Stimulated activated CD4-positive, alpha-beta T cell treated with anti-CD3 and anti-CD28 coated beads, TNF-alpha, amount 100 ng/mL, for 4 hours (primary cell): ENCODE data around the gene PTPRN2.

Experiments used
- DNase-seq, 3 experiments: peaks; one replicate each; pipeline ENCODE4 v3.0.0-alpha.2; 2020; ENCODE audit warnings: low read depth in 3 of 3

Gene PTPRN2

GRCh38 chr7:157837047-157837446, 750.6 kb downstream of the PTPRN2 start:
- DNase-seq = no peak

- DNase-seq = no peak
Observed at GRCh38 chr7:157834501-157835163, 753.0 kb downstream of the PTPRN2 start.

GRCh38 chr7:157832866-157833607, 754.6 kb downstream of the PTPRN2 start:
- no peak for DNase-seq

- no peak for DNase-seq
Observed at GRCh38 chr7:157832421-157832820, 755.2 kb downstream of the PTPRN2 start.

- DNase-seq = no peak
Observed at GRCh38 chr7:157832006-157832405, 755.6 kb downstream of the PTPRN2 start.

GRCh38 chr7:157831143-157831905, 756.3 kb downstream of the PTPRN2 start:
- no peak for DNase-seq

GRCh38 chr7:157830331-157830730, 757.3 kb downstream of the PTPRN2 start:
- DNase-seq = no peak

- no peak for DNase-seq
Observed at GRCh38 chr7:157829491-157829890, 758.1 kb downstream of the PTPRN2 start.

GRCh38 chr7:157828881-157829280, 758.7 kb downstream of the PTPRN2 start:
- no peak for DNase-seq

- no peak for DNase-seq
Observed at GRCh38 chr7:157828190-157828589, 759.4 kb downstream of the PTPRN2 start.

- no peak for DNase-seq
Observed at GRCh38 chr7:157827863-157828160, 759.8 kb downstream of the PTPRN2 start.

GRCh38 chr7:157827045-157827862, 760.4 kb downstream of the PTPRN2 start:
- no peak for DNase-seq

GRCh38 chr7:157826566-157826965, 761.1 kb downstream of the PTPRN2 start:
- no peak for DNase-seq

- DNase-seq = no peak
Observed at GRCh38 chr7:157825325-157825724, 762.3 kb downstream of the PTPRN2 start.

GRCh38 chr7:157824819-157825121, 762.9 kb downstream of the PTPRN2 start:
- no peak for DNase-seq

- DNase-seq = no peak
Observed at GRCh38 chr7:157824011-157824818, 763.4 kb downstream of the PTPRN2 start.

- DNase-seq = no peak
Observed at GRCh38 chr7:157822688-157823031, 765.0 kb downstream of the PTPRN2 start.

- no peak for DNase-seq
Observed at GRCh38 chr7:157821959-157822687, 765.5 kb downstream of the PTPRN2 start.

- no peak for DNase-seq
Observed at GRCh38 chr7:157820796-157821195, 766.8 kb downstream of the PTPRN2 start.

GRCh38 chr7:157819455-157819807, 768.2 kb downstream of the PTPRN2 start:
- DNase-seq = no peak
